Ascending aorta (tissue), 2 donors: ENCODE measurements around the gene SPECC1L. TPM values are rescaled to one million over a fixed set of nuclear protein-coding genes. Genes with fewer than 3 reads are reported as not detected.

ENCODE experiments used
- DNase-seq, 2 donors: peaks; one replicate each; pipeline ENCODE4 v3.0.0-alpha.2; 2019; ENCODE audit warnings: low spot score in 2 of 2
- H3K27ac ChIP-seq, 2 donors: fragments of 200-600 bp; sonication (generic); one replicate each; pipeline ENCODE4 v1.5.1; 2016 to 2017; ENCODE audit warnings: mild to moderate bottlenecking in 1 of 2
- H3K27me3 ChIP-seq: fragments of 200-600 bp; sonication (generic); one replicate; pipeline ENCODE4 v1.5.1; 2017
- H3K36me3 ChIP-seq, 2 donors: fragments of 200-600 bp; sonication (generic); one replicate each; pipeline ENCODE4 v1.5.1; 2016
- H3K4me1 ChIP-seq, 2 donors: fragments of 200-600 bp; sonication (generic); one replicate each; pipeline ENCODE4 v1.5.1; 2016 to 2017; ENCODE audit warnings: mild to moderate bottlenecking in 1 of 2
- H3K4me3 ChIP-seq, 2 donors: fragments of 200-600 bp; sonication (generic); one replicate each; pipeline ENCODE4 v1.5.1; 2016 to 2017; ENCODE audit warnings: mild to moderate bottlenecking in 1 of 2
- H3K9me3 ChIP-seq, 2 donors: fragments of 200-600 bp; sonication (generic); one replicate each; pipeline ENCODE4 v1.5.1; 2016
- CTCF ChIP-seq, 3 experiments: fragments of 200-600 bp in 2 of 3; fragments of 450-650 bp in 1 of 3; sonication (generic) in 2 of 3; IDR thresholded peaks; one replicate each; pipeline ENCODE4 v1.5.1; 2016 to 2019; ENCODE audit warnings: antibody characterized with exemption in 3 of 3, mild to moderate bottlenecking in 1 of 3, moderate library complexity in 1 of 3
- intact Hi-C: fragments of 100-400 bp; cut with DNase I; formaldehyde crosslinking; loops from one replicate; pipeline ENCODE4 v1.15.1; 2023
- total RNA-seq: library from RNA; depleted of rRNA; stranded (reverse); fragments of >200 nt; gene quantifications from one replicate; pipeline ENCODE4 v1.1.0, GENCODE V29; 2016

Gene SPECC1L
- total RNA-seq, 1 donor from 2014 or later = 66.9 TPM

- Histone ChIP-seq H3K4me1 (no peaks in the 10 kb centered on the region), H3K36me3 (peaks cover 32 to 49% of the 10 kb centered on the region in 2 donors), H3K9me3 (no peaks in the 10 kb centered on the region), H3K4me3 (no peak overlapping the region), H3K27me3 (no peaks in the 10 kb centered on the region), H3K27ac (no peak overlapping the region)
- intact Hi-C loops = no loop called here
- TF ChIP-seq CTCF (IDR thresholded peaks at IDR 0.05) = no peak
- DNase-seq = no peak
Observed at GRCh38 chr22:24361976-24362646, 91.5 kb downstream of the SPECC1L start.

- intact Hi-C loops = no loop called here
- Histone ChIP-seq H3K36me3 (peaks cover 31 to 50% of the 10 kb centered on the region in 2 donors), H3K4me3 (no peak overlapping the region), H3K27ac (no peak overlapping the region), H3K4me1 (no peaks in the 10 kb centered on the region), H3K27me3 (no peaks in the 10 kb centered on the region), H3K9me3 (no peaks in the 10 kb centered on the region)
- DNase-seq = no peak
- TF ChIP-seq CTCF (IDR thresholded peaks at IDR 0.05) = no peak
Observed at GRCh38 chr22:24363243-24363642, 92.6 kb downstream of the SPECC1L start.

DNA sequence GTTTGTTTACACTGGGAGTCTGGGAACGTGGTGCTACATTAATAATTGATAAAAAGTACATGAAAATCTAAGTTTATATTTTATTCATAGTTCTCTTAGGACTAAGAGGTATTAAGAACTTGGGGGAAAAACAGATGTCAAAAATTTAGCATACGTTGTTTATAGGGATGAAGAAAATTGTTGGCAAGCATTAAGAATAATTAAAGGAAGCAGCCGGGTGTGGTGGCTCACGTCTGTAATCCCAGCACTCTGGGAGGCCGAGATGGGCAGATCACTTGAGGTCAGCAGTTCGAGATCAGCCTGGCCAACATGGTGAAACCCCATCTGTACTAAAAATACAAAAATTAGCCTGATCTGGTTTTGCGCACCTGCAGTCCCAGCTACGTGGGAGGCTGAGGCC, 96.1 kb downstream of the SPECC1L start:
- intact Hi-C loops = no loop called here
- no peaks in the 10 kb centered on the region for H3K9me3 ChIP-seq
- no peaks in the 10 kb centered on the region for H3K4me1 ChIP-seq
- no peak for TF ChIP-seq CTCF (IDR thresholded peaks at IDR 0.05)
- no peak overlapping the region for H3K4me3 ChIP-seq
- H3K27ac ChIP-seq = no peak overlapping the region
- H3K27me3 ChIP-seq = no peaks in the 10 kb centered on the region
- peaks cover 59 to 80% of the 10 kb centered on the region in 2 donors for H3K36me3 ChIP-seq
- no peak for DNase-seq

- Histone ChIP-seq H3K4me1 (no peaks in the 10 kb centered on the region), H3K4me3 (no peak overlapping the region), H3K27me3 (no peaks in the 10 kb centered on the region), H3K9me3 (no peaks in the 10 kb centered on the region), H3K27ac (no peak overlapping the region), H3K36me3 (peaks cover 61 to 83% of the 10 kb centered on the region in 2 donors)
- DNase-seq = no peak
- intact Hi-C loops = no loop called here
- TF ChIP-seq CTCF (IDR thresholded peaks at IDR 0.05) = no peak
Observed at GRCh38 chr22:24367841-24368240, 97.2 kb downstream of the SPECC1L start.

- Histone ChIP-seq H3K4me1 (no peaks in the 10 kb centered on the region), H3K27me3 (no peaks in the 10 kb centered on the region), H3K27ac (no peak overlapping the region), H3K36me3 (peaks cover 53 to 64% of the 10 kb centered on the region in 2 donors), H3K9me3 (no peaks in the 10 kb centered on the region), H3K4me3 (no peak overlapping the region)
- intact Hi-C loops = no loop called here
- no peak for DNase-seq
- no peak for TF ChIP-seq CTCF (IDR thresholded peaks at IDR 0.05)
Observed at GRCh38 chr22:24370401-24370800, 99.8 kb downstream of the SPECC1L start.

GRCh38 chr22:24376002-24376401, 105.4 kb downstream of the SPECC1L start:
- no peak for TF ChIP-seq CTCF (IDR thresholded peaks at IDR 0.05)
- intact Hi-C loops = no loop called here
- Histone ChIP-seq H3K36me3 (peaks cover 31 to 61% of the 10 kb centered on the region in 2 donors), H3K9me3 (no peaks in the 10 kb centered on the region), H3K27ac (no peak overlapping the region), H3K4me3 (no peak overlapping the region), H3K4me1 (no peaks in the 10 kb centered on the region), H3K27me3 (no peaks in the 10 kb centered on the region)
- DNase-seq = no peak
